Measurements from ENCODE around the gene MCOLN1.

DNA sequence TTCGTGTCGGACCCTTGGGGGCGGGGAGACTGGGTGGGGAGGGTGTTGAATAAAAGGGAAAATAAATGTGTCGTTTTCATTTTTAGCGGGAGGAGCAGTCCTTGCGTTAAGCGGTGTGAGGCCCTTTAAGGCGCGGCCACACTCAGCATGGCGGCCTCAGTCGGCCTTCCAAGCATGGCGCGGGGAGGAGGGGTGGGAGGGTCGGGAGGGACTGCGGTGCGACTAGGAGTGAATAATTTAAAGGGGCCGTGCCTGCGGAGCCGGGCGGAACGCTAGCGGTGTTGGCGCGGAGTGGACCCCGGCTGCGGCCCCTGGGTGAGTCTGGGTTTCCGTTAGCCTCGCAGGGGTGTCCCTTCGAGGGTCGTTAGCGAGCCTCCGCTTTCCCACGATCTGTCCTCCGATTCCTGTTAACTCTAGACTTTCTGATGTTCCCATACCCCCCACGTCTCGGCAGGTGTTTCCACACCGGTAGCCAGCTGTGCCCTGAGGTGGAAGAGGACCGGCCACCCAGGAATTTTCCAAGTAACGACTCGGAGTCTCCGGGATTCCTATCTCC lies 11.6 kb downstream of the MCOLN1 start:
- TF ChIP-seq ZNF354B (CRISPR knock-in tag; IDR thresholded peaks at IDR 0.05) (no peak), TCF7L2 (IDR thresholded peaks at IDR 0.05; ENCODE audit: low read depth, low read length) (no peak), NCOA2 (IDR thresholded peaks at IDR 0.05; ENCODE audit: partially characterized antibody in 2 of 2) (no peak), AFF4 (CRISPR knock-in tag; IDR thresholded peaks at IDR 0.05) (no peak), FOXO4 (CRISPR knock-in tag; IDR thresholded peaks at IDR 0.05) (no peak), SMARCA5 (IDR thresholded peaks at IDR 0.05) (no peak), ATF7 (IDR thresholded peaks at IDR 0.05) (no peak), TARDBP (IDR thresholded peaks at IDR 0.05) (no peak), SAFB2 (IDR thresholded peaks at IDR 0.05; ENCODE audit: borderline replicate concordance, low read depth, low read length, severe bottlenecking) (no peak), ZNF717 (CRISPR knock-in tag; IDR thresholded peaks at IDR 0.05) (no peak)
- TF ChIP-seq, protein P1, sequence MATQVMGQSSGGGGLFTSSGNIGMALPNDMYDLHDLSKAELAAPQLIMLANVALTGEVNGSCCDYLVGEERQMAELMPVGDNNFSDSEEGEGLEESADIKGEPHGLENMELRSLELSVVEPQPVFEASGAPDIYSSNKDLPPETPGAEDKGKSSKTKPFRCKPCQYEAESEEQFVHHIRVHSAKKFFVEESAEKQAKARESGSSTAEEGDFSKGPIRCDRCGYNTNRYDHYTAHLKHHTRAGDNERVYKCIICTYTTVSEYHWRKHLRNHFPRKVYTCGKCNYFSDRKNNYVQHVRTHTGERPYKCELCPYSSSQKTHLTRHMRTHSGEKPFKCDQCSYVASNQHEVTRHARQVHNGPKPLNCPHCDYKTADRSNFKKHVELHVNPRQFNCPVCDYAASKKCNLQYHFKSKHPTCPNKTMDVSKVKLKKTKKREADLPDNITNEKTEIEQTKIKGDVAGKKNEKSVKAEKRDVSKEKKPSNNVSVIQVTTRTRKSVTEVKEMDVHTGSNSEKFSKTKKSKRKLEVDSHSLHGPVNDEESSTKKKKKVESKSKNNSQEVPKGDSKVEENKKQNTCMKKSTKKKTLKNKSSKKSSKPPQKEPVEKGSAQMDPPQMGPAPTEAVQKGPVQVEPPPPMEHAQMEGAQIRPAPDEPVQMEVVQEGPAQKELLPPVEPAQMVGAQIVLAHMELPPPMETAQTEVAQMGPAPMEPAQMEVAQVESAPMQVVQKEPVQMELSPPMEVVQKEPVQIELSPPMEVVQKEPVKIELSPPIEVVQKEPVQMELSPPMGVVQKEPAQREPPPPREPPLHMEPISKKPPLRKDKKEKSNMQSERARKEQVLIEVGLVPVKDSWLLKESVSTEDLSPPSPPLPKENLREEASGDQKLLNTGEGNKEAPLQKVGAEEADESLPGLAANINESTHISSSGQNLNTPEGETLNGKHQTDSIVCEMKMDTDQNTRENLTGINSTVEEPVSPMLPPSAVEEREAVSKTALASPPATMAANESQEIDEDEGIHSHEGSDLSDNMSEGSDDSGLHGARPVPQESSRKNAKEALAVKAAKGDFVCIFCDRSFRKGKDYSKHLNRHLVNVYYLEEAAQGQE (IDR thresholded peaks at IDR 0.05; ENCODE audit: borderline replicate concordance) = no peak
- TF ChIP-seq, protein P1 (CRISPR knock-in tag; IDR thresholded peaks at IDR 0.05; ENCODE audit: low read depth) = no peak
- TF ChIP-seq, protein P2, sequence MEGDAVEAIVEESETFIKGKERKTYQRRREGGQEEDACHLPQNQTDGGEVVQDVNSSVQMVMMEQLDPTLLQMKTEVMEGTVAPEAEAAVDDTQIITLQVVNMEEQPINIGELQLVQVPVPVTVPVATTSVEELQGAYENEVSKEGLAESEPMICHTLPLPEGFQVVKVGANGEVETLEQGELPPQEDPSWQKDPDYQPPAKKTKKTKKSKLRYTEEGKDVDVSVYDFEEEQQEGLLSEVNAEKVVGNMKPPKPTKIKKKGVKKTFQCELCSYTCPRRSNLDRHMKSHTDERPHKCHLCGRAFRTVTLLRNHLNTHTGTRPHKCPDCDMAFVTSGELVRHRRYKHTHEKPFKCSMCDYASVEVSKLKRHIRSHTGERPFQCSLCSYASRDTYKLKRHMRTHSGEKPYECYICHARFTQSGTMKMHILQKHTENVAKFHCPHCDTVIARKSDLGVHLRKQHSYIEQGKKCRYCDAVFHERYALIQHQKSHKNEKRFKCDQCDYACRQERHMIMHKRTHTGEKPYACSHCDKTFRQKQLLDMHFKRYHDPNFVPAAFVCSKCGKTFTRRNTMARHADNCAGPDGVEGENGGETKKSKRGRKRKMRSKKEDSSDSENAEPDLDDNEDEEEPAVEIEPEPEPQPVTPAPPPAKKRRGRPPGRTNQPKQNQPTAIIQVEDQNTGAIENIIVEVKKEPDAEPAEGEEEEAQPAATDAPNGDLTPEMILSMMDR (IDR thresholded peaks at IDR 0.05 in 2 of 3, conservative IDR thresholded peaks at IDR 0.05 in 1 of 3; ENCODE audit: insufficient read depth in 2 of 3, low read depth in 1 of 3, low read length in 3 of 3) = no peak
- TF ChIP-seq, protein P3, sequence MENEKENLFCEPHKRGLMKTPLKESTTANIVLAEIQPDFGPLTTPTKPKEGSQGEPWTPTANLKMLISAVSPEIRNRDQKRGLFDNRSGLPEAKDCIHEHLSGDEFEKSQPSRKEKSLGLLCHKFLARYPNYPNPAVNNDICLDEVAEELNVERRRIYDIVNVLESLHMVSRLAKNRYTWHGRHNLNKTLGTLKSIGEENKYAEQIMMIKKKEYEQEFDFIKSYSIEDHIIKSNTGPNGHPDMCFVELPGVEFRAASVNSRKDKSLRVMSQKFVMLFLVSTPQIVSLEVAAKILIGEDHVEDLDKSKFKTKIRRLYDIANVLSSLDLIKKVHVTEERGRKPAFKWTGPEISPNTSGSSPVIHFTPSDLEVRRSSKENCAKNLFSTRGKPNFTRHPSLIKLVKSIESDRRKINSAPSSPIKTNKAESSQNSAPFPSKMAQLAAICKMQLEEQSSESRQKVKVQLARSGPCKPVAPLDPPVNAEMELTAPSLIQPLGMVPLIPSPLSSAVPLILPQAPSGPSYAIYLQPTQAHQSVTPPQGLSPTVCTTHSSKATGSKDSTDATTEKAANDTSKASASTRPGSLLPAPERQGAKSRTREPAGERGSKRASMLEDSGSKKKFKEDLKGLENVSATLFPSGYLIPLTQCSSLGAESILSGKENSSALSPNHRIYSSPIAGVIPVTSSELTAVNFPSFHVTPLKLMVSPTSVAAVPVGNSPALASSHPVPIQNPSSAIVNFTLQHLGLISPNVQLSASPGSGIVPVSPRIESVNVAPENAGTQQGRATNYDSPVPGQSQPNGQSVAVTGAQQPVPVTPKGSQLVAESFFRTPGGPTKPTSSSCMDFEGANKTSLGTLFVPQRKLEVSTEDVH (IDR thresholded peaks at IDR 0.05; ENCODE audit: low read depth, partially characterized antibody) = no peak

Measured in K562 (cell line).